ENCODE measurements around the gene POU6F1.
A peak's percentile ranks its signal among the peaks of the same experiment; 100 is the strongest.
"Not testable (repeated sequence)": the region's sequence is repeated elsewhere in the genome, so short reads cannot be mapped to it uniquely, and the experiment has no call there.

POU6F1 gene

DNA sequence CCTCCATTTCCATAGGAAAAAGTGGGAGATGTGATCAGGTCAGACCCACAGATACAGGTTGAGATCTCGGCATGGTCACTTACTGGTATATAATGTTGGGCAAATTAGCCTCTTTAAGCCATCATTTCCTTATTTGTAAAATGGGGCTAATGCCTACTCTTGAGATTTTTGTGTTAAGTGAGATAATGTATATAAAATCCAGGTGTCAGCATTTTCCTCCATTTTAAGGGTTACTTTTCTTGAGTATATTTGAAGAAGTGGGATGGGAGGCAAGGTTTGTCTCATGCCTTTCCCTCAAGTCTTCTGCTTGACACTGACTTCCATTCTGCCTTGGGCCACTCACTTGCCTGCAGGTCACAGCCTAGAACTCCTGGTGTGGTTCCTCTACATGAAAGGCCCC lies 10.1 kb upstream of the POU6F1 start:
- DNase-seq = no peak

GRCh38 chr12:51227112-51227511 lies 9.2 kb upstream of the POU6F1 start:
- DNase-seq = not testable (repeated sequence)

DNA sequence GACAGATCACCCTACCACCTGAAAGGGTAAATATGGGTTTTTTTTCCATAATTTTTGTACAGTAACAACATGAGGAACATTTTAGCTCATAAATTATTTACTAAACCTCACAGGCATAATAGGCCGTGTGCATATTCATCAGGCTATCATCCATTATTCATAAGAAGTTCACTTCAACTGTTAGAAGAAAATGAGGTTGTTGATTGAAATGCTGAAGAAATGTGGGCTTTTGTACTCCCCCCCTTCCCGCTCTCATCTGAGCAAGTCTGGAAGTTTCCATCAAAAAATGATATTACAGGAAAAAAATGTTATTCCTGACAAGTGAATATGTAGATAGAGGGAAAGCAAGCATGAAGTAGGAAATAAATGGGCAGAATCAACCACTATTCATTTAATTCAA lies 7.9 kb upstream of the POU6F1 start:
- peak; percentile 61 for DNase-seq

GRCh38 chr12:51225234-51225633 lies 7.4 kb upstream of the POU6F1 start:
- peak; percentile 72 for DNase-seq

- DNase-seq = no peak
Observed at GRCh38 chr12:51224625-51225024, 6.8 kb upstream of the POU6F1 start.

GRCh38 chr12:51222461-51222860 lies 4.6 kb upstream of the POU6F1 start:
- DNase-seq = no peak

- DNase-seq = not testable (repeated sequence)
Observed at GRCh38 chr12:51219857-51220256, 2.0 kb upstream of the POU6F1 start.

DNA sequence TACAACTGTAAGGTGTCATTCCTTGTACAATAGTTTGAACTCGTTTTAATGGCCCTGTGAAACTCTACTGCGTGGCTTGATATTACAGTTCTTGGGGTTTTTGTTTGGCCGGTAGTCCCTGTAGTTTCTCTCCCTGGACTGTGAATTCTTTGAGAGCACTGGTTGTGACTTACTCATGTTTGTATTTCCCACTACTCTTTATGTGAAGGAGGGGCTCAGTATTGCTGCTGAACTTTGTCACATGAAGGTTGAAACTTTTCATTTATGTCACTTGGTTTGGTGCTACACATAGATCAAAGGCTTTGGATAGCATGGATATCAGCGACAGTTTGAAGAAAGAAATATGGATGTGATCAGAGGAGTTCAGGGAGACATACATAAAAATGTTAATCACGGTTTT lies 1.5 kb upstream of the POU6F1 start:
- DNase-seq = no peak

GRCh38 chr12:51218607-51219161 lies 822 bp upstream of the POU6F1 start:
- DNase-seq = peak; percentile 33

DNA sequence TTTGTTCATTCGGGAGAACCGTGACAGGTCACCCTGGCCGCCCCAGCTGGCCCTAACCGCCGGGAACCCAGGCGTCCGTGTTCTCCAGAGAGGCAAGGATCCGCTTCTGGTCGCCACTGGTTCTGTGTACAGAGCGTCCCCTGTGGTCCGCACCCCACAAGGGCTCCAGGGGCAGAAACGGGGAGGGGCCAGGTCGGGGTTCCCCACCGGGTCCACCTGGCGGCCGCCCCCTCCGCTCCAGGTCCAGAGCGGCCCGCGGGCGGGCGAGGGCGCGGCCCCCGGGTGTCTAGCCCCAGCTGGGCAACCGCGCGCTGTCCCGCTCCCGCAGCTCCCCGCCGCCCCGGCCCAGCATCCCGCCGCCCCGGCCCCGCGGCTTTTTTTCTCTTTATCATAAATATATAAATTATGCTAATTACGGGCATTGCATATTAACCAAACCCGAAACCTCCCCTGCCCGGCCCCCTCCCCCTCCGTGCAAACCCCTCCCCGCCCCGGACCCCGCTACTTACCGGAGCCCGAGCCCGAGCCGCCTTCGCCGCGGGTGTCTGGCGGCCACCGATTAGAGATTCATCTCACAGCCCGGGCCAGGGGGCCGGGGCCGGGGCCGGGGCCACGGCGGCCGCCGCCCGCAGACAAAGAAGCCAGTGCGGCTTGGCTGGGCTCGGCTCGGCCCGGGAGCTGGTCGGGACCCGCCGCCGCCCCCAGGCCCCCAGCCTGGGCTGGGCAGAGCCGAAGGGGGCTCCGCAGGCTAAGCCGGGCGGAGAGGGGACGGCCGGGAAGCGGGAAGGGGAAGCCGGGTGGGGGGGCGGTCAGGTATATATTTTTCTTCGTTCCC lies 512 bp downstream of the POU6F1 start:
- DNase-seq = peak; percentile 10

DNA sequence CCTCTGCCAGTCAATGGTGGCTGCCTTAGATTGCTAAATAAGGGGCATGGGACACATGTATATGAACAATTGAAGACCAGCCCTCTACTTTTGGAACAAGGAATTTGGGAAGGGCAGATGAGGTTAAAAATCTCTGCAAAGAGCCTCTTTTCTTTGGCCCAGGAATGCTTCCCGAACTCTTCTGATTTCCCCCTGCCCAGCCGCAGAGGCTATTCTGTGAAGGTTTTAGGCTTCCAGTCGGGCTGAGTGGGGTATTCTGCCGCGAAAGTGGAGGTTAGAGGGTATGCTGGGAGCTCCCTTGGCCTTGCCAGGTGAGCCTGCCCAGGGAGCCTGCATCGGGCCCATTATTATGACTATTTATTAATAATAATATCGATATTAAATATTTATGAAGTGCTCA lies 1.2 kb downstream of the POU6F1 start:
- DNase-seq = no peak

GRCh38 chr12:51214895-51215294 lies 3.0 kb downstream of the POU6F1 start:
- DNase-seq = no peak

DNA sequence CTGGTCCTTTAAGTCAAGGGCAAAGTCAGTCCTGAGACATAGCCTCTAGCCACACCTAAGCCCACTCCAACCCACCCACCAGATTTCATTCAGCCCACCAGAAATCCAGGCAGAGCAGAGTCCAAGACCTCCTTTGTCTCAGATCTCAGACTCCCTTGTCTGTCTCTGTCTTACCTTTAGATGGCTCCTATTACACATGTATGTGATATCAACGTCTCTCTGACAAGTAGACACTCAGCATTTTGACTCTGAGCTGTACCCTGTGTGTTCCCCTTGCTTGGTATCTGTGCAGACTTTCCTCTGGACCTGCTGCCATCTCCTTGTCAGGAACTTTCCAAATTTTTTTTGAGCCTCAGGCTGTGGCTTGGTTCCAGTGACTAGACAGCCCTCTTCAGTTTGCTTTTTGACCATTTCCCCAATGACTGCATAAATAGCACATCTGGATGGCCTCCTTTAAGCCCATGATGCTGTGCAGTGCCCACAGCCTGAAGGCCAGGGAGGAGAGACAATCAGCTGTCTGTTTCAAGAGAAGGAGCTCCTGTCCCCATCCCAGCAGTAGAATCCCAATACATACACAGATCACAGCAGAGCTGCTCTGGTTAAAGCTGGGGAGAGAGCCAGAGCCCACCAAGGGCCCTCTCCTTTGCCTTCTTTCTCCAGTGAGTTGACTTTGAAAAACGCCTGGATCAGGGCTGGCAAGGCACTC lies 7.0 kb downstream of the POU6F1 start:
- DNase-seq = no peak

GRCh38 chr12:51209259-51209658 lies 8.6 kb downstream of the POU6F1 start:
- DNase-seq = no peak

GRCh38 chr12:51208016-51208660 lies 9.7 kb downstream of the POU6F1 start:
- DNase-seq = no peak

GRCh38 chr12:51205350-51205749 lies 12.5 kb downstream of the POU6F1 start:
- no peak for DNase-seq

DNA sequence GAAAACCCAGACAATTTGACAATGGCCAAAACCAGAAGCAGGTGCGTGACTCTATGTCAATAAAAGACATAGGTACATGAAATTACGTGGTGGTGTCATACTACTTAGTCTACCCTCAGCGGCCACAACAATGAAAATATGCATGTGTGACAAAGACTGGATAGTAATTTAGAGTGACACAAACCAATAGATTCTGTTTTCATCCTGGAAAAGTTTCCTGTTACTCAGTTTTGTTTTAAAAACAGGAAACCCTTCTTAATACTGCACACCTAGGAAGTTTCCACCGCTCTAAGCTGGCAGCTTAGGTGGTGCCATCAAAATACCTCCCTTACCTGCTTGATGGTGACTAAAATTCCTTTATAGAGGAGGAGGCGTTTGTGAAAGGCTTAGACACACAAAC lies 15.1 kb downstream of the POU6F1 start:
- DNase-seq = no peak

DNA sequence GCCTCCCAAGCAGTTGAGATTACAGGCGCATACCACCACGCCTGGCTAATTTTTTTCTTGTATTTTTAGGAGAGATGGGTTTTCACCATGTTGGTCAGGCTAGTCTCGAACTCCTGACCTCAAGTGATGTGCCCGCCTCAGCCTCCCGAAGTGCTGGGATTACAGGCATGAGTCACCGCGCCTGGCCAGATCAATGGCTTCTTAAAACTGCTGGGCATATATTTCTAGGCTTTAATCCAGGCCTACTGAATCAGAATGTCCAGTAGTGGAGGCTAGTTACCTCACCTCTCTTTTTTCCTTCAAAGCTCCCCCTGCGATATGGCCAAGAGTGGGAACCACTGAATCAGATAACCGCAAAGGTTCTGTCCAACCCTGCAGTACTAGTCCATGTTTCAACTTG lies 17.1 kb downstream of the POU6F1 start:
- no peak for DNase-seq

DNA sequence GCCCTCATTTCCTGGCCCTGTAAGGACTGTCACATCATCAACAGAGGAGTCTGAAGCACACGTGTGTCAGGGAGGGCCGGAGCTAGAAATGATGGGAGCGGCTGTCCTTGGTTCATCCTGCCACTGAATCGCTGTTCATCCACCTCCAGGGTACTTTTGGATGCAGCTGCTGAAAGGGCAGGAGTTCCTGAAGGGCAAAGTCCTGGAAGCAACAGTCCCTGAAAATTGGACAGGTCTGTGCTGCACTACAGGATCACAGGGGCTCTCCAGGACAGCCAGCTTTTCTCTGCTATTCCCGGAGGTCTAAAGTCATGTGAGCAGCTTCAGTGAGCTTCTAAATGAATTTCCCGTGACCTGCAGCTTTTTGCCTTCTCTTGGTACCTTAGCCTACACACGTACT lies 17.7 kb downstream of the POU6F1 start:
- no peak for DNase-seq

GRCh38 chr12:51199366-51199945 lies 18.4 kb downstream of the POU6F1 start:
- no peak for DNase-seq

DNA sequence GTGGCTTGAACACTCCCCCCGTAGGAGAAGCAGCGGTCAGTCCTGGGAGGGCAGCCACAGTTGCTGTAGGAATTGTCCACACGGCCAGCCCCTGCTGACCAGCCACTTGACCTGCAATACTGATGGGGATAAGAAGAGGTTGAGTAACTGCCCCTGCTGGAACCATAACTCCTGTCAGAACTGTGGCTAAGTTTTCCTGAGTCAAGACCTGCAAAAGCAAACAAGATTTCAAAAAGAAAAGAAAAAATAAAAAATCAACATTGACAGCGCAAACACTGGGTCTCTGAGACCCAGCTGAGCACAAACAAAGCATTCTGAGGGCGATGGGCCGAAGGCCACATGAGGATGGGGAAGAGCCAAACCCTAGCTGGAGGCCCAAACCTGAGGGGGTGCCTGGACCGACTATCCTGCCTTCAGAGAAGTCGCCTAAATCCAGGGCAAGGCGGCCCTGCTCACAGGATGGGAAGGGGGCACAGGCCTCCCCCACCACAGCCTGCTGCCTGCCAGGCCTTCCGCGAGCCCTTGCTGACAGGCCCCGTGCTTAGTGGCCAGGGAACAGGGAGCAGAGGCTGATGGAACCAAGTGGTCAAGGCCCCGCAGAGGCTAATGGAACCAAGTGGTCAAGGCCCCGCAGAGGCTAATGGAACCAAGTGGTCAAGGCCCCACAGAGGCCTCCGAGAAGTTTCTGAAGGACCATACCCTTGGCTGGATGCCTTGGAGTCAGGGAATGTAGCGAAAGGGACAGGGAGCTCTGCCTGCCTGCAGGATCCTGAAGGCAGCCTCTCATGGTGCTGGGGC lies 19.1 kb downstream of the POU6F1 start:
- no peak for DNase-seq

Measured in NCI-H526 treated with DMSO at 0.1 percent for 48 hours (cell line).